GM19455 (cell line): Measurements from ENCODE around the gene TMEM239.

ENCODE experiments used
- ATAC-seq: cut with Tn5 transposase; IDR thresholded peaks from one replicate; pipeline ENCODE4 v1.9.1; 2021; ENCODE audit not compliant: unreplicated experiment

TMEM239 gene

GRCh38 chr20:2846698-2847097 is 30.5 kb downstream of the TMEM239 start:
- no peak for ATAC-seq

- no peak for ATAC-seq
These were observed 31.6 kb downstream of the TMEM239 start for GRCh38 chr20:2847802-2848201.

GRCh38 chr20:2849529-2849928 is 33.4 kb downstream of the TMEM239 start:
- no peak for ATAC-seq

GRCh38 chr20:2851086-2851485 is 34.9 kb downstream of the TMEM239 start:
- ATAC-seq, result no peak

GRCh38 chr20:2858591-2858990 is 42.4 kb downstream of the TMEM239 start:
- ATAC-seq, result no peak

- ATAC-seq, result no peak
These were observed 43.4 kb downstream of the TMEM239 start for GRCh38 chr20:2859330-2860121.

GRCh38 chr20:2864626-2865025 is 48.5 kb downstream of the TMEM239 start:
- ATAC-seq, result no peak

GRCh38 chr20:2865101-2865500 is 48.9 kb downstream of the TMEM239 start:
- no peak for ATAC-seq

- no peak for ATAC-seq
These were observed 49.5 kb downstream of the TMEM239 start for GRCh38 chr20:2865630-2866029.

GRCh38 chr20:2866236-2866635 is 50.1 kb downstream of the TMEM239 start:
- no peak for ATAC-seq

GRCh38 chr20:2867081-2867864 is 51.1 kb downstream of the TMEM239 start:
- ATAC-seq, result no peak
